GM23338 (cell line): ENCODE measurements around the gene GUCA2A. TPM values are rescaled to one million over a fixed set of nuclear protein-coding genes. Genes with fewer than 3 reads are reported as not detected.

Source experiments
- ATAC-seq: fragments of 200-7000 bp; cut with Tn5 transposase; 3 replicates; pipeline ENCODE4 v1.9.1; 2020
- DNase-seq: peaks from one replicate; pipeline ENCODE4 v3.0.0-alpha.2; 2015; ENCODE audit warnings: low spot score
- H2AFZ ChIP-seq: fragments of 200-600 bp; sonication (generic); 2 replicates; pipeline ENCODE4 v1.8.0; 2016; ENCODE audit warnings: antibody characterized with exemption, mild to moderate bottlenecking, moderate library complexity
- H3F3A ChIP-seq: fragments of 200-600 bp; sonication (generic); replicated peaks from 2 replicates; pipeline ENCODE4 v1.8.0; 2017; ENCODE audit warnings: antibody characterized with exemption, mixed run types, low read depth
- H3K27ac ChIP-seq: fragments of 200-600 bp; sonication (generic); 2 replicates; pipeline ENCODE4 v1.6.1; 2016; ENCODE audit warnings: low read depth
- H3K27me3 ChIP-seq: fragments of 200-600 bp; sonication (generic); 2 replicates; pipeline ENCODE4 v1.8.0; 2016; ENCODE audit warnings: mild to moderate bottlenecking, mixed run types, moderate library complexity; ENCODE audit not compliant: insufficient read depth
- H3K36me3 ChIP-seq: fragments of 200-600 bp; sonication (generic); 2 replicates; pipeline ENCODE4 v1.8.0; 2016; ENCODE audit warnings: mild to moderate bottlenecking; ENCODE audit not compliant: insufficient read depth
- H3K4me1 ChIP-seq: fragments of 200-600 bp; sonication (generic); 2 replicates; pipeline ENCODE4 v1.8.0; 2016; ENCODE audit warnings: mild to moderate bottlenecking, moderate library complexity; ENCODE audit not compliant: insufficient read depth
- H3K4me2 ChIP-seq: fragments of 200-600 bp; sonication (generic); 2 replicates; pipeline ENCODE4 v1.7.1; 2017; ENCODE audit warnings: mixed run types
- H3K4me3 ChIP-seq: fragments of 200-600 bp; sonication (generic); 2 replicates; pipeline ENCODE4 v1.6.1; 2016; ENCODE audit warnings: mixed run types
- H3K79me2 ChIP-seq: fragments of 200-600 bp; sonication (generic); replicated peaks from 2 replicates; pipeline ENCODE4 v1.8.0; 2017; ENCODE audit warnings: mild to moderate bottlenecking; ENCODE audit not compliant: insufficient read depth
- H3K9me2 ChIP-seq: fragments of 200-600 bp; sonication (generic); 2 replicates; pipeline ENCODE4 v1.8.0; 2017; ENCODE audit not compliant: insufficient read depth
- H4K20me1 ChIP-seq: fragments of 200-600 bp; sonication (generic); replicated peaks from 2 replicates; pipeline ENCODE4 v1.8.0; 2017; ENCODE audit warnings: mild to moderate bottlenecking; ENCODE audit not compliant: insufficient read depth
- H3K27ac Mint-ChIP-seq: 2 replicates; pipeline ENCODE4 v1.8.0; 2020; ENCODE audit warnings: inconsistent platforms, mild to moderate bottlenecking, moderate library complexity, mixed read lengths
- H3K27me3 Mint-ChIP-seq: 3 replicates; pipeline ENCODE4 v1.8.0; 2022; ENCODE audit warnings: low read depth, mild to moderate bottlenecking, moderate library complexity, mixed read lengths, inconsistent platforms; ENCODE audit not compliant: insufficient read depth, poor library complexity
- H3K36me3 Mint-ChIP-seq: 3 replicates; pipeline ENCODE4 v1.8.0; 2021; ENCODE audit warnings: low read depth, mild to moderate bottlenecking, inconsistent platforms, moderate library complexity, mixed read lengths
- H3K4me1 Mint-ChIP-seq: 3 replicates; pipeline ENCODE4 v1.8.0; 2020; ENCODE audit warnings: mild to moderate bottlenecking, inconsistent platforms, mixed read lengths
- H3K4me3 Mint-ChIP-seq: 3 replicates; pipeline ENCODE4 v1.8.0; 2021; ENCODE audit warnings: moderate library complexity, mild to moderate bottlenecking, inconsistent platforms, mixed read lengths
- H3K9me3 Mint-ChIP-seq: 3 replicates; pipeline ENCODE4 v1.8.0; 2020; ENCODE audit warnings: moderate library complexity, mild to moderate bottlenecking, inconsistent platforms, mixed read lengths
- STAT1 ChIP-seq: IDR thresholded peaks from one replicate; pipeline ENCODE4 v1.6.1; 2016; ENCODE audit warnings: antibody characterized with exemption; ENCODE audit not compliant: unreplicated experiment
- long read RNA-seq: library from polyadenylated mRNA; unstranded; transcript quantifications from one replicate; pipeline ENCODE4 v2.0.0, GENCODE V29; 2020; ENCODE audit not compliant: unreplicated experiment
- polyA plus RNA-seq: library from polyadenylated mRNA; unstranded; fragments of >200 nt; fragmentation: Nextera tagmentation; extraction: Ambion mirVana; gene quantifications from 2 replicates; pipeline ENCODE4 v1.2.1, GENCODE V29; 2016
- total RNA-seq: library from RNA; depleted of rRNA; stranded (reverse); fragments of >200 nt; shearing (Covaris generic); gene quantifications from 2 replicates; pipeline ENCODE4 v1.2.3, GENCODE V29; 2014; rRNA removed
- TF ChIP-seq, protein P1 (sequence below), 2 experiments: fragments of 200-600 bp in 1 of 2; sonication (generic) in 1 of 2; conservative IDR thresholded peaks; 2 replicates each; pipeline versions ENCODE4 v1.5.1 to v1.6.1; 2016 to 2017; ENCODE audit warnings: antibody characterized with exemption in 2 of 2, low read depth in 2 of 2, mild to moderate bottlenecking in 2 of 2, moderate library complexity in 1 of 2
- TF ChIP-seq, protein P2 (sequence below): fragments of 250-450 bp; sonication (Bioruptor Pico); IDR thresholded peaks from 2 replicates; pipeline ENCODE4 v1.5.0; 2020; ENCODE audit warnings: mild to moderate bottlenecking, moderate library complexity

Gene GUCA2A, protein sequence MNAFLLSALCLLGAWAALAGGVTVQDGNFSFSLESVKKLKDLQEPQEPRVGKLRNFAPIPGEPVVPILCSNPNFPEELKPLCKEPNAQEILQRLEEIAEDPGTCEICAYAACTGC
- total RNA-seq, result not detected in 2 replicates
- polyA plus RNA-seq, result not detected in 2 replicates
- long read RNA-seq, result 0 reads

GRCh38 chr1:42164551-42165420, at the start of gene GUCA2A:
GUCA2A (minus strand) TSS chr1:42164745; CDS start chr1:42164712, 33 bp downstream.
- H4K20me1 ChIP-seq, result no peaks in the 10 kb centered on the region
- no peaks in the 10 kb centered on the region; the same call in 1 of the 2 replicates for H3K27me3 ChIP-seq
- Mint-ChIP-seq H3K4me3 (no peak within 1 kb of the TSS), H3K9me3 (peaks cover 2% of the 10 kb centered on the region; the same call in 1 of the 3 replicates), H3K36me3 (no peaks in the 10 kb centered on the region), H3K27me3 (peaks cover 4% of the 10 kb centered on the region), H3K27ac (no peak within 1 kb of the TSS), H3K4me1 (peaks cover 4% of the 10 kb centered on the region)
- DNase-seq (no peak), ATAC-seq (no peak)
- H2AFZ ChIP-seq, result peak within 1 kb of the TSS; percentile 84; the same call in 1 of the 2 replicates
- H3K36me3 ChIP-seq, result no peaks in the 10 kb centered on the region
- no peak within 1 kb of the TSS for H3K4me2 ChIP-seq
- no peaks in the 10 kb centered on the region for H3F3A ChIP-seq
- no peaks in the 10 kb centered on the region for H3K9me2 ChIP-seq
- H3K27ac ChIP-seq, result no peak within 1 kb of the TSS
- no peak within 1 kb of the TSS for H3K4me3 ChIP-seq
- H3K79me2 ChIP-seq, result no peaks in the 10 kb centered on the region
- H3K4me1 ChIP-seq, result no peaks in the 10 kb centered on the region
- TF ChIP-seq, protein P1, sequence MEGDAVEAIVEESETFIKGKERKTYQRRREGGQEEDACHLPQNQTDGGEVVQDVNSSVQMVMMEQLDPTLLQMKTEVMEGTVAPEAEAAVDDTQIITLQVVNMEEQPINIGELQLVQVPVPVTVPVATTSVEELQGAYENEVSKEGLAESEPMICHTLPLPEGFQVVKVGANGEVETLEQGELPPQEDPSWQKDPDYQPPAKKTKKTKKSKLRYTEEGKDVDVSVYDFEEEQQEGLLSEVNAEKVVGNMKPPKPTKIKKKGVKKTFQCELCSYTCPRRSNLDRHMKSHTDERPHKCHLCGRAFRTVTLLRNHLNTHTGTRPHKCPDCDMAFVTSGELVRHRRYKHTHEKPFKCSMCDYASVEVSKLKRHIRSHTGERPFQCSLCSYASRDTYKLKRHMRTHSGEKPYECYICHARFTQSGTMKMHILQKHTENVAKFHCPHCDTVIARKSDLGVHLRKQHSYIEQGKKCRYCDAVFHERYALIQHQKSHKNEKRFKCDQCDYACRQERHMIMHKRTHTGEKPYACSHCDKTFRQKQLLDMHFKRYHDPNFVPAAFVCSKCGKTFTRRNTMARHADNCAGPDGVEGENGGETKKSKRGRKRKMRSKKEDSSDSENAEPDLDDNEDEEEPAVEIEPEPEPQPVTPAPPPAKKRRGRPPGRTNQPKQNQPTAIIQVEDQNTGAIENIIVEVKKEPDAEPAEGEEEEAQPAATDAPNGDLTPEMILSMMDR (conservative IDR thresholded peaks at IDR 0.05; ENCODE audit: low read depth in 2 of 2), result no peak
- TF ChIP-seq, protein P2, sequence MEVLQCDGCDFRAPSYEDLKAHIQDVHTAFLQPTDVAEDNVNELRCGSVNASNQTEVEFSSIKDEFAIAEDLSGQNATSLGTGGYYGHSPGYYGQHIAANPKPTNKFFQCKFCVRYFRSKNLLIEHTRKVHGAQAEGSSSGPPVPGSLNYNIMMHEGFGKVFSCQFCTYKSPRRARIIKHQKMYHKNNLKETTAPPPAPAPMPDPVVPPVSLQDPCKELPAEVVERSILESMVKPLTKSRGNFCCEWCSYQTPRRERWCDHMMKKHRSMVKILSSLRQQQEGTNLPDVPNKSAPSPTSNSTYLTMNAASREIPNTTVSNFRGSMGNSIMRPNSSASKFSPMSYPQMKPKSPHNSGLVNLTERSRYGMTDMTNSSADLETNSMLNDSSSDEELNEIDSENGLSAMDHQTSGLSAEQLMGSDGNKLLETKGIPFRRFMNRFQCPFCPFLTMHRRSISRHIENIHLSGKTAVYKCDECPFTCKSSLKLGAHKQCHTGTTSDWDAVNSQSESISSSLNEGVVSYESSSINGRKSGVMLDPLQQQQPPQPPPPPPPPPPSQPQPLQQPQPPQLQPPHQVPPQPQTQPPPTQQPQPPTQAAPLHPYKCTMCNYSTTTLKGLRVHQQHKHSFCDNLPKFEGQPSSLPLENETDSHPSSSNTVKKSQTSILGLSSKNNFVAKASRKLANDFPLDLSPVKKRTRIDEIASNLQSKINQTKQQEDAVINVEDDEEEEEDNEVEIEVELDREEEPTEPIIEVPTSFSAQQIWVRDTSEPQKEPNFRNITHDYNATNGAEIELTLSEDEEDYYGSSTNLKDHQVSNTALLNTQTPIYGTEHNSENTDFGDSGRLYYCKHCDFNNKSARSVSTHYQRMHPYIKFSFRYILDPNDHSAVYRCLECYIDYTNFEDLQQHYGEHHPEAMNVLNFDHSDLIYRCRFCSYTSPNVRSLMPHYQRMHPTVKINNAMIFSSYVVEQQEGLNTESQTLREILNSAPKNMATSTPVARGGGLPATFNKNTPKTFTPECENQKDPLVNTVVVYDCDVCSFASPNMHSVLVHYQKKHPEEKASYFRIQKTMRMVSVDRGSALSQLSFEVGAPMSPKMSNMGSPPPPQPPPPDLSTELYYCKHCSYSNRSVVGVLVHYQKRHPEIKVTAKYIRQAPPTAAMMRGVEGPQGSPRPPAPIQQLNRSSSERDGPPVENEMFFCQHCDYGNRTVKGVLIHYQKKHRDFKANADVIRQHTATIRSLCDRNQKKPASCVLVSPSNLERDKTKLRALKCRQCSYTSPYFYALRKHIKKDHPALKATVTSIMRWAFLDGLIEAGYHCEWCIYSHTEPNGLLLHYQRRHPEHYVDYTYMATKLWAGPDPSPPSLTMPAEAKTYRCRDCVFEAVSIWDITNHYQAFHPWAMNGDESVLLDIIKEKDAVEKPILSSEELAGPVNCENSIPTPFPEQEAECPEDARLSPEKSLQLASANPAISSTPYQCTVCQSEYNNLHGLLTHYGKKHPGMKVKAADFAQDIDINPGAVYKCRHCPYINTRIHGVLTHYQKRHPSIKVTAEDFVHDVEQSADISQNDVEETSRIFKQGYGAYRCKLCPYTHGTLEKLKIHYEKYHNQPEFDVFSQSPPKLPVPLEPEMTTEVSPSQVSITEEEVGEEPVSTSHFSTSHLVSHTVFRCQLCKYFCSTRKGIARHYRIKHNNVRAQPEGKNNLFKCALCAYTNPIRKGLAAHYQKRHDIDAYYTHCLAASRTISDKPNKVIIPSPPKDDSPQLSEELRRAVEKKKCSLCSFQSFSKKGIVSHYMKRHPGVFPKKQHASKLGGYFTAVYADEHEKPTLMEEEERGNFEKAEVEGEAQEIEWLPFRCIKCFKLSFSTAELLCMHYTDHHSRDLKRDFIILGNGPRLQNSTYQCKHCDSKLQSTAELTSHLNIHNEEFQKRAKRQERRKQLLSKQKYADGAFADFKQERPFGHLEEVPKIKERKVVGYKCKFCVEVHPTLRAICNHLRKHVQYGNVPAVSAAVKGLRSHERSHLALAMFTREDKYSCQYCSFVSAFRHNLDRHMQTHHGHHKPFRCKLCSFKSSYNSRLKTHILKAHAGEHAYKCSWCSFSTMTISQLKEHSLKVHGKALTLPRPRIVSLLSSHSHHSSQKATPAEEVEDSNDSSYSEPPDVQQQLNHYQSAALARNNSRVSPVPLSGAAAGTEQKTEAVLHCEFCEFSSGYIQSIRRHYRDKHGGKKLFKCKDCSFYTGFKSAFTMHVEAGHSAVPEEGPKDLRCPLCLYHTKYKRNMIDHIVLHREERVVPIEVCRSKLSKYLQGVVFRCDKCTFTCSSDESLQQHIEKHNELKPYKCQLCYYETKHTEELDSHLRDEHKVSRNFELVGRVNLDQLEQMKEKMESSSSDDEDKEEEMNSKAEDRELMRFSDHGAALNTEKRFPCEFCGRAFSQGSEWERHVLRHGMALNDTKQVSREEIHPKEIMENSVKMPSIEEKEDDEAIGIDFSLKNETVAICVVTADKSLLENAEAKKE (CRISPR knock-in tag), result no peak
- no peak for TF ChIP-seq STAT1
